DMS79 treated with DMSO at 0.1 percent for 48 hours (cell line): ENCODE data around the gene SDK1.
"Not testable (repeated sequence)": the region's sequence is repeated elsewhere in the genome, so short reads cannot be mapped to it uniquely, and the experiment has no call there.

Source experiments
- DNase-seq: peaks from one replicate; lab custom pipeline; 2025; lab: John Stamatoyannopoulos, UW

The SDK1 gene

DNA sequence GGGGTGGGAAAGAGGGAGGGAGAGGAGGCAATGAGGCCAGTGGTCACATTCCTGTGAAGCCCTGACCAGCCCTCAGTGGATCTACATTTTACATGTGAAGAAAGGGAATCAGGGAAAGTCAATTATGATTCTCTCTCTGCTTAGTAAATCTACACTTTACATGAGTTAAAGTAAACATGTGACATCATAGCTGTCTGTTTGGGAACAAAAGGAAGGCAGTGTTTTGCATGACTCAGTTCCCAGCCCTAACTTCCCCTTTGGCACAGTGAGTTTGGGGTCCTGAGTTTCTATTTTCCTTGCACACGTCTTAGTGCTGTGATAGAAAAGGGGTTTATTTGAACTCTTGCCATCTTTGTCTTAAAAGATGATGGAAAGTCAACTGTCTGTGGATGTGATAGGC, 615.1 kb downstream of the SDK1 start:
- no peak for DNase-seq

DNA sequence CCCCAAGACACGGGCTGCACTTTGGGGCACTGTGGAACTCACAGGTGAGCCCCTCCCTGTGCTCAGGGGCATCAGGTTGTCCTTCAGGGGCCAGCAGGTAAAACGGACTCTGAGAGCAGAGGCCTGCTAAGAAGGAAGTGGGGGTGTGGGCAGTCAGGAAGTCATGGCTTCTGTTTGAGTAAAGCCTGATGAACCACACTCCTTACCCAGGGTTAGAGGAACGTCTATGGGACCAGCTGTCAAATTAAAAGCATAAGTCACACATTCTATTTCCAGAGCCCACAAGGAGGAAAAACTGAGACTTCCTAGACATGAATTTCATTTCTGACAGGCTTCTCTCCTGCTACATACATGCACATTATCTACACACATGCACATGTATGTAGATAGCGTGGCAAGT, 616.4 kb downstream of the SDK1 start:
- no peak for DNase-seq

DNA sequence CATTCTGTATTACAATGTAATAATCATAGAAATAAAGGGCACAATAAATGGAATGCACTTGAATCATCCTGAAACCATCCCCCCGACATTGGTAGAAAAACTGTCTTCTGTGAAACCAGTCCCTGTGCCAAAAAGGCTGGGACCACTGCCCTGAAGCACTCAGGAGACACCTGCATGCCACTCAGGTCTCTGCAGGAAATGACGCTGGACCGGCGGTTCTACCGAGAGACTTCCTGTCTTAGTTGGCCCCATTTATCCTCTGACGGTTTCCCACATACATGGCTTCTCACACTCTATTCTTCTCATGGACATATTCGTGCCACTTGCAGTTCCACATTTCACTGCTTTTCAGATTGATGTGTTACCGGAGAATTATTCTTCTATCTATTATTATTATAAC, 617.5 kb downstream of the SDK1 start:
- no peak for DNase-seq

DNA sequence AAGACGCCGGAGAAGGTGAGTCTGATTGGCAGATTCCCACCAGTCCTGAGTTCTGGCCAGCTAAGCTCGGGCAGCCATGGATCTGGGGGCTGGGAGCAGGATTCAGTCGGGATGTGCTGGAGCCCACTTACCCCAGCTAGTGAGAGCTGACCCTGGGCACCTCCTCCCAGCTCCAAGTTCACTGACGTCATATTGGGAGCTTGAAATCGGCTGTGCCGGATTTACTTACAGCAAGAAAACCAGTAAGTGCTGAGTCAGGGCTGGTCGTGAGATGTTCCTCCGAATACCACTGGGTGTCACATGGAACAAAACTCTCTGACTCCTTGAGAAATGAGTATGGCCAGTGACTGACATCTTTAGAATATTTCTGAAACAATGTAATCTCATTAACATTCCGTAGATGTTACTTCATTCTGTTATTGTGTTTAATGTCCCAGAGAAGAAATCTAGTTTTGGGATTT, 621.2 kb downstream of the SDK1 start:
- no peak for DNase-seq

DNA sequence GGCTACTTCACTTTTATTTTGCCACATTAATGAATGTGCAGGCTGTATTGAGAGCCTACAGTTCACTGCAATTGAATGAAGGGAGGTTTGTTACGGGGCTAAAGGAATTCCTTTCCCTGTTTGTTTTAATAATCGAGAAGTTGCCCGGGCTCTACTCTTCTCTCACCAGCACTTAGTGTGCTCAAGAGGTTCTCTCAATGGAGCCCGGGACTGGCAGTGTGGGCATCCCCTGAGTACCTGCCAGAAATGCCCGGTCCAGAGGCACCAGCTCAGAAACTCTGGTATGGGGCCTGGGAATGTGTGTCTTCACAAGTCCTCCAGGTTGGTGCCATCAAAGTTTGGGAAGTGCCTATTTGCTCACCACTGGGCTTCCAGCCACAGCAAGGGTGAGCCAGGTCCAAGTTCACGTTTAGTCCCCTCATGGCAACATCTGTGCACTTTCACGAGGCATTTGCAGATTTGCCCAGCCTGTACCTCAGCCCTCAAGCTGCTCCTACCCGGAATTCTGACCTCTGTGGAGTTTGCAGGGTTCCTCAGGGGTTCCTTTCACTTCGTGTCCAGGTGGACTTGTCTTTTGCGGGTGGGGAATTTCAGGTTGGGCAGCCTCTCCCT, 622.4 kb downstream of the SDK1 start:
- DNase-seq, result peak; percentile 9

DNA sequence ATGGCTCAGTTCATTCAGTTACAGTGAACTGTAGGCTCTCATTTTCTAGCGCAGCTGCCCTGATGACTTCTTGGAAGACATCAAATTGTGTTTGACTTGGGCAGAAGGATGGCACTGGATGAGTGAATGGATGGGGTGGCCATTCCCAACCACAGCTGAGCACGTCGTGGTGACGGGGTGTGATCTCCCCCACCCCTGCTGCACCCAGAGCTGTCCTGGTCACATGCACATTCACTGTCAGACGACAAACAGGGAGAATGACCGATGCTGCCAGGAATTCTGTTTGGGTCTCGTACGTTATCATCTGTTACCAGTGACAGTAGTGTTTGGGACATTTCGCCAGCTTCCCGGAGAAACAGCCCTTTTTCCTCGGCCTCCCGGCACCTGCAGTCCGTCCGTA, 623.2 kb downstream of the SDK1 start:
- DNase-seq, result no peak

DNA sequence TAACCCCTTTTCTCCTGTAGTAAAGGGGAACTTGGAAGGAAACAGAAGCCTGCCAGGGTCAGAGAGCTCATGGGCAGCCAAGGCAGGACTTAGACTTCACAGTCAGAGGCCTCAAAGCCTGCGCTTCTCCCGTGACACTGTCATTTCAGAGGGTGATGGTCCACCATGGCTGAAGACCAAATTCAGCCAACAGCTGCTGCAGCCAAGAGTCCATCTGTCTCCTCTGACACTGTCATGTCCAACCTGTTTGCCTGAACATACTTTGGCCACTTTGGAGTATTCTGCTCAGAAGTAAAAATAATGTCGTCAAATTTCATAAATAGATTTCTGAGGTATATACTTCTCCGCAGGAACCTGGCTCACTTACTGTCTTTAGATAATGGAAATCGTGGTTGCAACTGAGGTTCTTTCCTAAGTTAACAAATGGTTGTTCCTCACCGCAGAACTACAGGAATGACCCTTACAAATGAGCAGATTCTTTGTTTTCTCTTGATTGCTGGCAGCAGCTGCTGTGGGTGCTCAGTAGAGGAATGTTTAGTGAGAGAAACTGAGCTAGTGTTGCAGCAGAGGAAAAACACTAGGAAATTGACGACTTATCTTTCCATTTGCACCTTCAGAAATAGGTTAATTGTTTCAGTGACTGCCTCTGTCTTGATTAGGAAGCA, 626.5 kb downstream of the SDK1 start:
- DNase-seq, result no peak

DNA sequence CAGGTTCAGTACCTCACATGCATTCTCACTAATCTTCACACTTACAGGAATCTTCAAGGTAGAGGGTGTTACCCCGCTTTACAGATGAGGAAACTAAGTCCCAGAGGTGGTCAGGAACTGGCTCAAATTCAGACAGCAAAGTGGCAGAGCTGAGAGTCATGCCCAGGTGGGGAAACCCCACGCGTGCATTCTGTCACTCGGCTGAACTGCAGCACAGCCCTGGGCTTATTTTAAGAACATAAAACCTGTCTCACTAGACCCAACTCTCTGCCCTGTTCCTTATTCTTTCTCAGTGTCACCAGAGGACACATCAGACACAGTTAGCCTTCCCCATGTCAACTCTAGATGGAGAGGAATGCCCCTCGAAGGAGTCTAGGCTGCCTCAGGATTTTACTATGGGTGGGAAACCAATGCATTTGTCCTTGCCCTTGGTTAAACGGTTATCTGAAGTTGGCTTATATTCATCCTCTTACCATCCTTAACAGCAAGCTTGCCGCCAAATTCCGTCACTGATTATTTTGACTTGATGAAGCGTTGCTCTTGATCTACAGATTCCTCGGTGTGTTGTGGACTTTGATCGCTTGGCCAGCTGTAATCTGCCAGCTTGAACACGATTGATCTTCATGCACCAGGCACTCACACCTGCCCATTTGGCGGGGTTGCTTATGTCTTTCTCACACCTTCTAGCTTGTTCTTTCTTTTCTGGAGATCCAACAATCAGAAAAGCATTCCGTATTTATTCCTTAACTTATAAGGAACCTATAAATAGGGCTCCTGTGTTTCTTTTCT, 627.9 kb downstream of the SDK1 start:
- no peak for DNase-seq

DNA sequence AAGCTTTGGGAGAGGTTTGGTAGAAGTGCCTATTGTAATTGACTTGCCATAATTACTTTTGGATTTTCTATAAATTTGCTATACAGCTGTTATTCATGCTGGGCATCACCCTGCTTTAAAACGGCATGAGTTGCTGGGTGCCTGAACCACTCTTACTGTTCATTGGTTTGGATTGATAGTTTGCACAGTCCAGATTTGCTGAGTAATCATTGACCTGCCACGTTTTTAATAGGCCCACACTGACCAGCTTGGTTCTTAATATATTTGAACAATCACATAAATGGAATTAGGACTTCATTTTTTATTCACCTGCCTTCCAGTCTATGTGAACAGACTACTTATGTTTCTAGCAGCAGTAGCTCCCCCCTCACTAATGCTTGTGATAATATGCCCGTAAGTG, 630.8 kb downstream of the SDK1 start:
- DNase-seq, result no peak

DNA sequence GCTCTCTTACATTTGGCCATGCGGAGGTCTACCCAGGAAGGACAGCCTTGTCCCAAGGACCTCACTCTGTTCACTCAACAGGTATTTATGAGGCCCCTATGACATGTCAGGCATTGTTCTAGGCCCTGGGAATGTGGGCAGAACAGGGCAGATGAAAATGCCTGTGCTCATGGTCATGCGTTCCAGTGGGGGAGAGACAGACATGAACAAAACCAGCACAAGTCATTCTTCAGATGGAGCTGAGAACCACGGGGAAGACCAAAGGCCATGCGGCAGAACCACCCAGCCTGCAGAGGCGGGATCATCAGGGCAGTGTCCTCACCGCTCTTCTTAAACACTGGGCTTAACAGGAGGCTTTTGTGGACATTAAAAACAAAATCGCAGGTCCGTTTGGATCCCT, 636.1 kb downstream of the SDK1 start:
- no peak for DNase-seq

DNA sequence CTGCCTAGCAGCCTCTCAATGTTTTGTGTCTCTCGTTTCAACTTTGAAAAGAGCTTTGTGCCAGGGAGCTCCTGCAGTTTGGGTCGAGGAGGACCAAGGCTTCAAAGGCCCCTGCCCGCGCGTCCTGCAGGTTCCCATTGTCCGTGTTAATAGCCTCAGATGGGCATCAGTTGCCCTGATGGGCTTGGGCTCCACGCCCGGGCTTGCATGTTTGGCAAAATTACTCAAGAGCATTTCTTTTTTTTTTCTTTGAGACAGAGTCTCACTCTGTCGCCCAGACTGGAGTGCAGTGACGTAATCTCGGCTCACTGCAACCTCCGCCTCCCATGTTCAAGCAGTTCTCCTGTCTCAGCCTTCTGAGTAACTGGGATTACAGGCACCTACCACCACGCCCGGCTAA, 636.6 kb downstream of the SDK1 start:
- DNase-seq, result no peak

DNA sequence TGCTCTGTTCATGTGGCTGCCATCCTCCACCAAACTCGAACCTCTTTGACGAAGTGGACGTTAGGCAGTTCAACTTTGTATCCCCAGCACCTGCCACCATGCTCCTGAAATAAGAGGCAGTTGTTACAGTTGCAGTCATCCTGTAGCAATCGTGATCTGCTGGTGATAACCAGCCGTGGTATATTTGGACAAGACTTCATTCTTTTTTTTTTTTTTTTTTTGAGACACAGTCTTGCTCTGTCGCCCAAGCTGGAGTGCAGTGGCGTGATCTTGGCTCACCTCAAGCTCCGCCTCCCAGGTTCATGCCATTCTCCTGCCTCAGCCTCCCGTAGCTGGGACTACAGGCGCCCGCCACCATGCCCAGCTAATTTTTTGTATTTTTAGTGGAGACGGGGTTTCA, 640.7 kb downstream of the SDK1 start:
- not testable (repeated sequence) for DNase-seq

DNA sequence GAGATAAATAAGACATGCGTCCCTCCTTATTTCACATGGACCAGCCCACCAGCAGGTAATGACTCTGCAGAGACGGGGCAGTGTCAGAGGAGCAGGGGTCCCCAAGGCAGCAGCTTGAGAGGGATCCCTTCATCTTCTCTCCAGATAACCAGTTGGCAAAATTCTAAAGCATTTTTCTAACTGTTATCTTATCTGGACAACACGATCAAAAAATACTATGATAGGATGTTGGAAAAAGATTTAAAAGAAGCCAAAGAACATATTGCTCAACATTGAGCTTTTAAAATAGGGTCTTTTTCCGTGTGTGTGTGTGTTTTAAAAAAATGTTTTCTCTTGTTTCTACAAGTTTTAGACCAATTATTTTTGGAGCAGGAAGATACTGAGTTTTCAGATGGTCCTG, 641.2 kb downstream of the SDK1 start:
- DNase-seq, result no peak

DNA sequence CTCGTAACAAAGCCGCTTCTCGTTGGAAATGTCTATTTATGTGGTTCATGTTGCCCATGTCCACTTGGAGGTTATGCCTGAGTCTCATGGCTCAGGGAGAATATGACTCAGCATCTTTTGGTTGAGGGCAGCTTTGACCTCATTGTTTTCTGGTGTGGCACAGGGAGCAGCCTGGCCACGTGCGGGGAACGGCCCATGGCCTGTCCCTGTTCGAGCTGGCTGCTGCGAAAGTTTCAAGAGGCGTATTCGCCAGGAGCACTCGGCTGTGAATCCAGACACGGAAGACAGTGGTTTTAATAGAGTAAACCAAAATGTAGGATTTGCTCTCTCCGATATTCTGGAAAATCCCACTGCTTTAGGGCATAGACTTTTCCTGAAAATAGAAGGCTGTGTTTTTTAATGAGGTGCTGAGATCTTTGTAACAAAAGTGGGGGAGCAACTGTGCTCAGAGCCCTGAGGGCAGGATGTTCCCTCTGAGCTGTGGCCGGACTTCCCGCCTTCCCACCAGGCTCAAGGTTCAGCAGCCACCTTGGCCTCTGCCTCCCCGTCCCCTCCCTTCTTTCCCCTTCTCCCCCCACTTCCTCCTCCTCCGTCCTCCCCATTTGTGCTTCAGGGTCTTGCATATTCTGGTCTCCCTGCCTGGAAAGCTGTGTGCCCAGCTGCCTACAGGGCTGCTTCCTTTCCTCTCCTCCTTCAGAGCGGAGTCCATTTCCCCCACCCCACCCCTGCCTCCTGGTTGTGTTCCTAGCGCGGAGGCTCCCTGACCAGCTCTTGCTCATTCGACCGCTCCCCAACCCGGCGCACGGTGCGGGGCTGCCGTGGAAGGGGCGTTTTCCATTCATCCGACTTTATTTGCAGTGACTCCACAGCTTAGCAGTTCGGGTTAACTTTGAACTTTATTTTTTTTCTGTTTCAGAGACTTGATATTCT, 642.0 kb downstream of the SDK1 start:
- DNase-seq, result peak; percentile 51

DNA sequence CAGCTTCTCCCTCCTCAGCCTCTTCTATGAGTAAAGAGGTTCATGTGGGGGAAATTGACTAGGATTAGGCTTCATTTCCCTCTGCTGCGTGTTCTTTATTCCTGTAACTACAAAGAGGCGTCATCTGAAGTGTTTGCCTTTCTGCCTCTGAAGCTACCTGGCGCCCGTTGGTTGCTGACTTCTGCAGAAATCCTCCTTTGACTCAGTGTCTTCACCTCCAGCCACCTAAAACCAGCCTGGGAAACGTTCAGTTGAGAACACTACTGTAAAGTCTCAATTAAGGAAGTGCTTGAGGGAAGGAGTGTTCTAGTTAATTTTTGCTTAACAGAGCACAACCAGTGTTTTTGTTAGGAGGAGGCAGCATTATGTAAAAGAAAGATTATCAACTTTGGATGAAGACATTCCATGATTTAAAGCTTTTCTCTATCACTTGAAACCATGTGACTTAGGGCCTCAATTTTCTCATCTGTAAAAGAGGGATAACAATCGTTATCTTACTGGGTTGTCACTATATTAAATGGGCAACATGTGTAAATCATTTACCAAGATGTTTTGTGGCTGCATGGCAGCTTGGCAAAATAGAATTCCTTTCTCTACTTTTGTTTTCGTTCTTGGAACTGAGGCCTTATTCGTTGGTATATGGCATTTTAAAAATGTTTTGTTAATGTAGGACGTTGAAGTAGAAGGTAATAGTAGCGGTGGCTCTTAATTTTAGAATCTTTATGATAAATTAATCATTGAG, 642.9 kb downstream of the SDK1 start:
- peak; percentile 75 for DNase-seq

DNA sequence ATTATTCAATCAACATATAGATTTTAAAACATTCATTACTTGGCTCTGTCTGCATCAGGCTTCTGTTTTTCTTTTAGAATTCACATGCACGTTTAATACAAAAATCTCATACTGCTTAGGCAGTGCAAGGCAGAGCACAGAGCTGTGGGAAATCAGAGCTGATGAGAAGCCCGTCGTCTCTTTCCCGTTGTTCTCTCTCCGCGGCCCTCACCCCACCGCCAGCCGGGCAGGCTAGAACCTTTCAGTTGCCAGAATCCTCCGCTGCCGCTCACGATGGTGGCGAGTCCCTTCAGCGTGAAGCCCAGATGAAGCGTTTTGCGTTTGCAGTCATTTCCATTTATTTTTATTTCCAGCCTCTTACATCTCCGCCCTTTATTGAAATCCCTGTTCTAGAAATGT, 648.2 kb downstream of the SDK1 start:
- no peak for DNase-seq

DNA sequence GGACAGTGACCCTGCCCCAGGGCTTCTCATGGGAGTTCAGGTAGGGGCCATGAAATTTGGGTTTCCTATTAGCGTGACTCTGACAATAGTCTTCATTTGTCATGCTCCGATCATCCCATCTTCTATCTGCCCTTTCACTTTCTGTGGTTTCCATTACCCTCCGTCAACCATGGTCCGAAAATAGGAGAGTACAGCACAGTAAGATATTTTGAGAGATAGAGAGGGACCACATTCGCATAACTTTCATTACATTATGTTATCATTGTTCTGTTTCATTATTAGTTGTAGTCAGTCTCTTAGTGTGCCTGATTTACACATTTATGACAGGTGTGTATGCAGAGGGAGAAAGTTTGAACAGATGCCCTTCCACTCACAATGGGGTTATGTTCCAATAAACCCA, 649.2 kb downstream of the SDK1 start:
- DNase-seq, result no peak

DNA sequence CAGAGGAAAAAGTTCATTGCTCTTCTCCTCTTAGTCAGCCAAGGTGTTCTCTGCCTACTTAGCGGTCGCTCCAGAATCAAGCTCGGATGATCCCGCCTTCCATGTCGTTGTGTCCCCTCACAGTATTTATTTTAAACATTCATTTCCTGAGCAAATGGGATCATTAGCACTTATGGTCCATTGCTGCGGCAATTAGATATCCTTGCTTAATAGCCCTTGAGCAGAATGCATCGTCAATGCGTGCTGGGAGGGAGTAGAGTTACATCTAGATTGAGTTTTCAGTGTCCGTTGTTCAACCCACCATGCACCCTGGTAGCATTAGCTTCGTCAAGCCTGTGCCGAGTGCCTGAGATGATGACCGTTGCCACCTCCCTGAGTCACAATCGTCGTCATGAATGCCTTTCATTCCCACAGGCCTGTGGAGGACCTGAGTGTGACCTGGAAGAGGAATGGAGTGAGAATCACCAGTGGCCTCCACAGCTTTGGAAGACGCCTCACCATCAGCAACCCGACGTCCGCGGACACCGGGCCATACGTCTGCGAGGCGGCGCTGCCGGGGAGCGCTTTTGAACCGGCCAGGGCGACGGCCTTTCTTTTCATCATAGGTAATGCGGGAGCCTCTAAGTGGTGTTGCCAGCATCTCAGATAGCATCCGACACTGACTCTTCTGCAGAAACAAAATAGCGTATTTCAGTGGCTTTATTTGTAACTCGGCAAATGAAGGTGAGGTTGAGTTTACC, 650.4 kb downstream of the SDK1 start:
- DNase-seq, result no peak

DNA sequence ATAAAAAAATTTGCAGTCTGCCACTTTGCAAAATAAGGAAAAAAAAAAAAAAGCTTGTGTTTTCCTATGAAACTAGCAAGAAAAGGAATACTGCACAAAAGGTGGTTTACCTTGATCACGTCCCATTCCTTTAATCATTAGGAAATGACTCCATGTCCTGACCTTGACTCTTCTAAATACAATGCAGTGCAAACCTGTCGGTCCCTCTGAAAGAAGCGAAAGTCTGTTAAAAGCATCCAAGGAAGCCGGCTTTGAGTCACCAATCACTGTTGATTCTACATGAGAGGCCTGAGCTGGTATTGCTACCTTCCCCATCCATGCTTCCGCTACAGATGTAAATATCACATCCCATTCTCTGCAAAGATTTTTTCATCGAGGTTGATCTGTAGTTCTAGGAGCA, 652.1 kb downstream of the SDK1 start:
- no peak for DNase-seq

DNA sequence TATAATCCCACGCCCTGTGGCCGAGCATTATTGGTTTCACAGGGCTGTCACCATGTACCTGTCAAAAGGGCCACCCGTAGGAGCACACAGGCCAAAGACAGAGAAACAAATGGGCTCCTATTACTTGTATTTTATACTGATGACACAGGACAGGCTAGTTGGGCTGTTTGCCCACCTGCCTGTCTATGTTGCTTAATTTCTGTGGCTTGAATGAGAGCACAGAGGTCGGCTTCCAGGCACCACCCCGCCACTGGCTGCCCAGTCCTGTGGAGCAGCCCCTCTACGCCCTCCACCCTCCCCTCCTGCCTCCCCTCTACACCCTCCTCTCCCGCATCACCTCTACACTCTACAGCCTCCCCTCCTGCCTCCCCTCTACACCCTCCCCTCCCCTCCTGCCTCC, 652.9 kb downstream of the SDK1 start:
- DNase-seq, result no peak

DNA sequence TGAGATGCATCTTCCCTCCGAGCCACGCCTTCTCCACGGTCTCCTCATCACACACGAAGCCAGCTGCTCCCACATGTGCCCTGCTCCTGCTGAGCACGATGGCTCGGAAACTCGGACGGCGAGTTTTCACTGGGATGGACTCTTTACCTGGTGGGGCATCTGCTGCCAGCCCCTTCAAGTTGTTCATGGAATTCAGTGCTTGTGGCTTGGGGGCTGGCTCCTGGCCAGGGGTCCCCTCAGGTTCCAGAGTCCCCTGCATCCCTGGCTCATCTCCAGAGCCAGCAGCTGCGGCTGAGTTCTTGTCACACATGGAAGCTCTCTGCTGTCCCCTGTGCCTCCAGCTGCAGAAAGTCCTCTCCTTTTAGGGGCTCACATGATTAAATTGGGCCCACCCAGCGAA, 654.0 kb downstream of the SDK1 start:
- peak; percentile 80 for DNase-seq
